Activated CD4-positive, alpha-beta memory T cell treated with anti-CD3 and anti-CD28 coated beads, Interleukin-2, amount 10 ng/mL, durations not matched to agents 7 days and 5 days (primary cell): Measurements from ENCODE around the gene ZNHIT3. TPM values are rescaled to one million over a fixed set of nuclear protein-coding genes. Genes with fewer than 3 reads are reported as not detected.

Experiments
- CTCF ChIA-PET: fragments of 350-600 bp; sonication (Branson Sonifier 250); formaldehyde crosslinking; loops from one replicate; lab custom pipeline; 2021; ENCODE audit warnings: antibody characterized with exemption, inconsistent platforms; lab: Charles Lee
- POLR2A ChIA-PET: fragments of 350-600 bp; sonication (Branson Sonifier 250); formaldehyde crosslinking; loops from one replicate; lab custom pipeline; 2021; ENCODE audit warnings: antibody characterized with exemption; lab: Charles Lee
- DNase-seq: peaks from one replicate; pipeline ENCODE4 v3.0.0-alpha.2; 2020
- H3K27ac Mint-ChIP-seq: one replicate; pipeline ENCODE4 v1.8.0; 2021; ENCODE audit warnings: mild to moderate bottlenecking, mixed read lengths
- H3K27me3 Mint-ChIP-seq: one replicate; pipeline ENCODE4 v1.8.0; 2021; ENCODE audit warnings: mixed read lengths
- H3K36me3 Mint-ChIP-seq: one replicate; pipeline ENCODE4 v1.8.0; 2021; ENCODE audit warnings: low read depth, mixed read lengths
- H3K4me1 Mint-ChIP-seq: one replicate; pipeline ENCODE4 v1.8.0; 2021; ENCODE audit warnings: mixed read lengths
- H3K4me3 Mint-ChIP-seq: one replicate; pipeline ENCODE4 v1.8.0; 2021; ENCODE audit warnings: mild to moderate bottlenecking, mixed read lengths
- H3K9me3 Mint-ChIP-seq: one replicate; pipeline ENCODE4 v1.8.0; 2021; ENCODE audit warnings: mixed read lengths
- total RNA-seq, 2 experiments: library from RNA; stranded (reverse); gene quantifications; one replicate each; pipeline ENCODE4 v1.2.3, GENCODE V29; 2021

The ZNHIT3 gene
- total RNA-seq, 2 experiments from 2014 or later, result 38.1 to 38.9 TPM

GRCh38 chr17:36545077-36545464 is 58.6 kb downstream of the ZNHIT3 start:
- ChIA-PET CTCF (interaction anchor here (1.7 to 2.2 kb wide), 2 partner anchors 10 to 58 kb away, joined by 8 to 20 read pairs; partner anchors contain the start of genes MYO19 and PIGW), POLR2A (interaction anchor here (0.7 to 5.6 kb wide), 13 partner anchors 9 to 862 kb away, joined by 3 to 160 read pairs (median 5); partner anchors contain the start of genes ACACA, MRM1, MYO19 and PIGW)
- Mint-ChIP-seq H3K36me3 (peaks cover 39% of the 10 kb centered on the region), H3K27ac (peak overlapping the region; percentile 96), H3K9me3 (no peaks in the 10 kb centered on the region), H3K27me3 (no peaks in the 10 kb centered on the region), H3K4me1 (peaks cover 46% of the 10 kb centered on the region), H3K4me3 (peak overlapping the region; percentile 96)
- DNase-seq, result no peak

Other genes with a start within 250 kb of the ZNHIT3 start
- gene TBC1D3I, start 222.1 kb upstream of the ZNHIT3 start, total RNA-seq, result under 1 TPM; 0.15 to 0.76 TPM
- not detected for gene TBC1D3G, start 162.8 kb upstream of the ZNHIT3 start, total RNA-seq
- not detected for gene TBC1D3H, start 98.2 kb upstream of the ZNHIT3 start, total RNA-seq
- 10 to 100 TPM; 87.2 to 92.2 TPM for gene MYO19, start 48.2 kb downstream of the ZNHIT3 start, total RNA-seq
- 1 to 10 TPM; 6.4 to 6.9 TPM for gene PIGW, start 48.3 kb downstream of the ZNHIT3 start, total RNA-seq
- 100 to 1,000 TPM in 1 of 2 experiments, 10 to 100 TPM in 1; 94.0 to 106 TPM for gene GGNBP2, start 58.2 kb downstream of the ZNHIT3 start, total RNA-seq
- 1 to 10 TPM; 3.7 to 3.8 TPM for gene DHRS11, start 105.2 kb downstream of the ZNHIT3 start, total RNA-seq
- gene MRM1, start 114.9 kb downstream of the ZNHIT3 start, total RNA-seq, result 1 to 10 TPM; 7.3 to 8.4 TPM